ENCODE measurements around the gene DOCK3.

- TF ChIP-seq CTCF (IDR thresholded peaks at IDR 0.05) = no peak
- no peak for TF ChIP-seq POLR2A (IDR thresholded peaks at IDR 0.05)
- no peak for TF ChIP-seq EP300 (IDR thresholded peaks at IDR 0.05)
These were observed 705.2 kb downstream of the DOCK3 start for GRCh38 chr3:51379746-51380455.
